GM19455 (cell line): Measurements from ENCODE around the gene TRIM32.

Experiments used
- ATAC-seq: cut with Tn5 transposase; IDR thresholded peaks from one replicate; pipeline ENCODE4 v1.9.1; 2021; ENCODE audit not compliant: unreplicated experiment

Gene TRIM32

DNA sequence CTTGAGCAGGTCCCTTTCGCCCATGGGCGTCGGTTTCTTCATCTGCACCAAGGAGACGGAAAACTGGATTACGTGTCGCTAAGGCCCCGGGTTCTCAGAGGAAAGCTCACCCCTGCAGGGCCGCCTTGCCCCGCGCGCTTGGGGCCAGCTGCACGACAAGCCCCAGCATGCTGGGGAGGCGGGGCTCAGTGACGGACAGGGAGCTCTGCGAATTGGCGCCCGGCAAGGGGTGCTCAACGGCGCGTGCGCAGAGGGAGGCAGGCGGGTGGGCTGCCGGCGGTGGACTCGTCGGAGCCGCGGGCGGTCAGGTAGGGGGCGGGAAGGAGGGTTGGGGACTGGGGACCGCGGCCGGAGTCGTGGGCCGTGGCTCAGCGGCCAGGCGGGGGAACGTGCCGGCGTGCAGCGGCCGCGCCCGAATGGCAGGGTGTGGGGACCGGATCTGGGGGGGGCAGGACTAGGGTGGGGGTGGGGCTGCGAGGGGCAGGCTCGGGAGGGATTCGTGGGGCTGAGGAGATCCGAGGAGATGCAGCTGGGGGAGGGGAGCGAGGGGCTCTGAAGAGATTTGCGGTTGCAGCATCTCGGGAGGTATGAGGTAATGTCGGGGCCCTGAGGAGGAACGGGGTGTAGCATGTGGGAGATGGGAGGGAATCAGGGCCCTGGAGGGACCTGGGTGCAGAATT, at the start of gene TRIM32:
TSS of gene TRIM32 (plus strand) at position 232 of the 680 bp plus-strand sequence. CDS start 10,438 bp downstream, outside the sequence.
- peak; percentile 99 for ATAC-seq

GRCh38 chr9:116639251-116639741, 47.8 kb upstream of the TRIM32 start:
- ATAC-seq, result no peak

DNA sequence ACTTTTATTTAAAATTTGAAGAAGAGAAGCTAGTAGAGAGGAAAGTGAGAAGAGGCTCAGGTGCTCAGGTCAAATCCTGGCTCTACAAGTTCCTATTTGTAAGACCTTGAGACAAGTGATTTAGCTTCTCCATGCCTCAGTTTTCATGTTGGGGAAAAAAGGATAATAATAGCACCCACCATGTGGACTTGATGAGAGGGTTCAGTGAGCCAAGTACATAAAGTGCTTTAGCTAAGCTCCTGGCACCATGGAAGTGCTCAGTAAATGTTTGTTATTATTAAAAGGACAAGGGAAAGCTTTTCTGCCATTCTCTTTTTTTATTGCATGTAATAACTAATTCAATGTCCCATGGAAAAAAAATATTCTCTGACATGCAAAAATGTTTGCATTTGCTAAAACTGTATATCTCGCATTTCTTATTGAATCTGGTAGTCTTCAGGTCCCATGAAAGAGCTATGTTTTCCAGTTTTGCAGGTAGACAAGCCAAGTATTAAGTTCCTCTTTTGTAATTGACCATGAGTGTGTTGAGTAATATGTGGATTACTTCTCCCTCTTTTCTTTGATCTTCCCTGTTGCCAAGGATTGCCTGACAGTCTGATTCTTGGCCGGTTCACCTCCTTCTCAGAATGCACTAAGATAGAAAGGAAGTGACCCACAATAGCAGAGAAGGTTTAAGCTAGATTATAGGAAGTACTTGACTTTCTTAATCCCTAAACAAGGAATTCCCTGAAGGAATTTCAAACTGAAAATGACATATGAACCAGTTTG, 45.6 kb upstream of the TRIM32 start:
- ATAC-seq, result no peak

DNA sequence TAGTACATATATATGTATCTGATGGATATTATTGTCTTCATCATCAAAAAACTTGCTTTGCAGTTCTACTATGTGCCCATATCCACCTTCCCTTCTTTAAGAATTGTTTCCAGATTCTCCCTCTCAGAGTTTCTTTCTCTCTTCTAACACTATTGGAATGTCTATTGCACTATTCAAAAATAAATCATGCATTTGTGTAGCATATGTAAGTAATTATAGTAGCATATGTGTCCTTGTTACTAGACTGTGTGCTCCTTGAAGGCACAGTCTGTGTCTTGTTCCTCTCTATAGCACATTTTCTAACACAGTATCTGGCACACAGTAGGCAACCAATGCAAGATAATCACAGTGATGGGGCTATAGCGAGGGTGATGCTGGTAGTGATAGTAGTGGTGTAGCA, 43.4 kb upstream of the TRIM32 start:
- ATAC-seq, result no peak

GRCh38 chr9:116644091-116644688, 42.9 kb upstream of the TRIM32 start:
- ATAC-seq, result no peak

GRCh38 chr9:116646661-116647514, 40.2 kb upstream of the TRIM32 start:
- no peak for ATAC-seq

- ATAC-seq, result no peak
Measured at GRCh38 chr9:116647515-116647809, 39.6 kb upstream of the TRIM32 start.

DNA sequence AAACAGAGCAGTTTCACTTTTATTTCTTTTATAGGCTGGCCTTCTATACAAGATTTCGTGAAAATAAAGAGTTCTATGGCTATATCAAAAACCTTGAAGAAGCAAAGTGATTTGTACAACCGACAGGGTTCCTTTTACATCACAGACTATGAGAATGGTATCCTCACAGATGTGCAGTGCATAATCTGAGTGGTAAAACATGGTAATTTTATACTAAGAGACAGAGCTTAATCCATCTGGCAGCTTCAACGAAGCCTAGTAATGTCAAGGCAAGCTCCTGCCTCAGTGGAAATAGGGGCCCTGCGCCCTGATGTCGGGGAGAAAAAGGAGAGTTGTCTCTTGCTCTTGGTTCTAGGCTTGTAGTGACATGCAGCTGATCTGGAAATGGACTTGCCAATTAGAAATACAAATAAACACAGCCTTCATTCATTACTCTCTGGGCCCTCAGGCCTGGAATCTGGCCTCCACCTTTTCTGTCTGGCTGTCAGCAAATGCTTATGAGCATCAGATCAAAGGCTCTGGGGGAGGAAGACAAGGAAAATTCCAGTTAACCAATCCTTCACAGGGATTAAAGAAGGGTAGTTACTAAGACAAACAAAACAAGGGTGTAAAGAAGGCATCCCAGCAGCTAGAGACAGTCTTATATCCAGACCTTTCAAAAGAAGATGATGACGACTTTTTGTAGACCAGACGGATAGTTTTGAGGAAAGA, 33.6 kb upstream of the TRIM32 start:
- no peak for ATAC-seq

DNA sequence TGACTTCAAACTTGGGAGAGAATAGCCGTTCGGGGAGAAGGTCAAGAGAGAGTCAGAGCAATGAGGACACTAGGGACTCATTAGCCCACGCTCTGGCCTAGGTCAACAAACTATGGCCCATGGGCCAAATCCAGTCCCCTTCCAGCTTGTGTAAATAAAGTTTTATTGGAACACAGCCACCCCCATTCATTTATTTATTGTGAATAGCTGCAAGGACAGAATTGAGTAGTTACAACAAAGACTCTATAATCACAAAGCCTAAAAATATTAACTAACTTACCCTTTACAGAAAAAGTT, 33.1 kb upstream of the TRIM32 start:
- ATAC-seq, result no peak

GRCh38 chr9:116656501-116656971, 30.6 kb upstream of the TRIM32 start:
- ATAC-seq, result no peak

- no peak for ATAC-seq
Measured at GRCh38 chr9:116656977-116657376, 30.1 kb upstream of the TRIM32 start.

DNA sequence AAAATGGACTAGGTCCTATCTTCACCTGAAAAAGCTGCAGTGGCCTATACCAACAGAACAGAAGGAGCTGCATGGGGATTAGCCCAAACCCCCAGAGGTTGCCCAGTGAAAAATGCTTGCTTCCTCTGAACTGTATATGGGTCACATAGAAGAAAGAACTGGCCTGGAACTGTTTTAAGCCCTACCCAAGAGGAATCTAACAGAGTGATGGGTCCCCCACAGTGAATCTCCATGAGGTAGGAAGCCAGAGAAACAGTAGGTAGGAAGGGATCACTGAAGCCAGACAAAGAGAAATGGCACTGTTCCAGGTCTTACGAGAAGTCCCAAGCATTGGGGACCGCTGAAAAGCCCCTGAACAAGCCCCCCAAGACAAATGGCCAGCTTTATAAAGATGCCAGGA, 28.8 kb upstream of the TRIM32 start:
- ATAC-seq, result no peak

DNA sequence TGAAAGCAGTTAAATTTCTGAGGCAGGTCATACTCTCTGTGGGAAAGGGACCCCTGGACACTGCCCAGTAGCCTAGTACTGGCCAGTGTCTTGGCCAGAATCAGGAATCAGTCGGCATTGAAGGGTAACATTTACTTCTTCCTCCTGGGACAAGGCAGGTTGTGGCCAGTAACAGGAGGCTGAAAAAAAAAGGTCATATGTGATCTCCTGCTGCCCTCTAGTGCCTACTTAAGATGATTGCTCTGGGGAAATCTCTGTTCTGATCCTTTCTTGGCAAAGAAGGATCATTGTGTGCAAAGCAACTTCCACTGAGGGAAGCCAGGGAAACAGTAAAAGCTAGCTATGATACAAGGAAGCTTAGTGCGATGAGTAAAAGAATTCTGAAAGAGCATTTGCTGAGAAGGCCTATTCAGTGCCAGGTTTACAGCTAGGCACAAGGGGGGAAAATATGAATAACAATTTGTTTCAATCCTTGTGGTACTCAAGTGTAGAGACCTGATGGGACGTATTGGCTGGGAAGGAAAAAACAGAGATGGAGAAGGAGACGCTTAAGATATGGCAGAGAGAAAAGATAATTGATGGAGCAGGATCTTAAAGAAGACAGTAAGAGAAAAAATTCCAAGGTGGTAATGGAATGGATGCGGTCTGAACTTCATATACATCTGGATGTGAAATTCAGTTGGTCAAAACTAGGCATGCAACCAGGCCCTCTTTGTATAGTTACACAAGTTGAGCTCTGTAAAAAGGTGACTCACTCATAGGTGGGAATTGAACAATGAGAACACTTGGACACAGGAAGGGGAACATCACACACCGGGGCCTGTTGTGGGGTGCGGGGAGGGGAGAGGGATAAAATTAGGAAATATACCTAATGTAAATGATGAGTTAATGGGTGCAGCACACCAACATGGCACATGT, 25.8 kb upstream of the TRIM32 start:
- ATAC-seq, result peak; percentile 82

- no peak for ATAC-seq
Measured at GRCh38 chr9:116662646-116663310, 24.3 kb upstream of the TRIM32 start.

DNA sequence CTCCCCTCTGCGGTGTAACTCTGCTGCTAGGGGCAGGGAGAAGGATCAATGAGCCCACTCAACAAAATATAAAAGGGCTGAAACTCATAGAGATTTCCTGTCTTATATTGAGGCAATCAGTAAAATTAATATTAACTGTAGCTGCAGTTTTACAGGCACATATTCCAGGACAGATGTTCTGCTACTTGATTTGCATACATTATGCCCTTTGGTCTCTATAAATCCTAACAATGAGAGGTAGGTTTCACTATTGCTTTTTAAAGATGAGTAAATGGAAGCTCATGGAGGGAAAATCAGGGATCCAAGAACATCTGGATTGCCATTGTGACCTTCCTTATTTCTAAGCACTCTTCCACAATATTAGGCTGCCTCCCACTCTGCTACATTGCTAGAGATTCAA, 23.5 kb upstream of the TRIM32 start:
- ATAC-seq, result no peak

DNA sequence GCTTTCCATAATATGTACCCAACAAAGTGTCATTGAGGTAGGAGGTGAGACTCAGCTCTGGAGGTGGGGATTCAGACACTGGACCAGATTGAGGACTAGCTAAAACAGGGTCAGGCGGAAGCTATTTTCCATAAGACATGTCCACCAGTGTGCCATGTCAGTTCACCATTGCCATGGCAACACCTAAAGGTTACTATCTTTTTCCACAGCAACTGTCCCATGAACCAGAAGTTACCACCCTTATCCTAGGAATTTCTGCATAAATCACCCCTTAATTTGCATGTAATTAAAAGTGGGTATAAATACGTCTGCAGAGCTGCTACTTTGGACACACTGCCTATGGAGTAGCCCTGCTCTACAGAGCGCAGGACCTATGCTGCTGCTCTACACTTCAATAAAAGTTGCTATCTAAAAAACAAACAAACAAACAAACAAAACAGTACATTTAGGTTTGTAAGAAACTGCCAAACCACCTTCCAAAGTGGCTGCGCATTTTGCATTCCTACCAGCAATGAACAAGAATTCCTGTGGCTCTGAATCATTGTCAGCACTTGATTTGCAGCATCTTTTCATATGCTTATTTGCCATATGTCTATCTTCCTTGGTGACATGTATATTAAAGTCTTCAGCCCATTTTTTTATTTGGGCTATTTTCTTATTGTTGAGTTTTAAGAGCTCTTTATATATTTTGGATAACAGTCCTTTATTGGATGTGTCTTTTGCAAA, 18.0 kb upstream of the TRIM32 start:
- no peak for ATAC-seq

DNA sequence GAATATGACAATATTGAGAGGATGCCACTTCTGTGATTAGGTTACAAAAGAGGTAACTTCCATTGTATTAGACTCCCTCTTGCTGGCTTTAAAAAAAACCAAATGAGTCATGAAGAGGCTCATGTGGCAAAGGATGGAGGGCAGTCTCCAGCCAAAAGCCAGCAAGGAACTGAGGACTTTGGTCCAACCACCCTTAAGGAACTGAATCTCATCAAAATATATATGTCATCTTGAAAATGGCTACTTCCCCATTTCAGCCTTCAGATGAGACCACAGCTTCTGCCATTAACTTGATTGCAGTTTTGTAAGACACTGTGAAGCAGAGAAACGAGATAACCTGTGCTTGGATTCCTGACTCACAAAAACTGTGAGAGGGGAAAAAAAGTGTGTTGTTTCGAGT, 15.5 kb upstream of the TRIM32 start:
- ATAC-seq, result no peak

DNA sequence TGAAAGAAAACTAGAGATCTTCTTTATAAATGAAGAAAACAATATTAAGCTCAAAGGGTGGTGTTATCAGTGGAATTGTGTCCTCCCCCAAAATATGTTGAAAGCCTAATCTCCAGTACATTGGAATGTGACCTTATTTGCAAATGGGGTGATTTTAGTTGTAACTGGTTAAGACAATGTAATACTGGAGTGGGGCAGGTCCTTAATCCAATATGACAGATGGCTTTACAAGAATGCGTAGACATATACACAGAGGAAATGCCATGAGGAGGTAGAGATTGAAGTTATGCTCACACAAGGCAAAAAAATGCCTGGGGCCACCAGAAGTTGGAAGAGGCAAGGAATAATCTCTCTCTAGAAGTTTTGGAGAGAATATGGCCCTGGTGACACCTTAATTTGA, 13.7 kb upstream of the TRIM32 start:
- no peak for ATAC-seq
